GM18508 (cell line): Measurements from ENCODE around the gene NADSYN1.

Experiments
- ATAC-seq: cut with Tn5 transposase; IDR thresholded peaks from one replicate; pipeline ENCODE4 v1.9.1; 2021; ENCODE audit warnings: moderate number of reproducible peaks; ENCODE audit not compliant: insufficient read depth, unreplicated experiment

NADSYN1 gene

DNA sequence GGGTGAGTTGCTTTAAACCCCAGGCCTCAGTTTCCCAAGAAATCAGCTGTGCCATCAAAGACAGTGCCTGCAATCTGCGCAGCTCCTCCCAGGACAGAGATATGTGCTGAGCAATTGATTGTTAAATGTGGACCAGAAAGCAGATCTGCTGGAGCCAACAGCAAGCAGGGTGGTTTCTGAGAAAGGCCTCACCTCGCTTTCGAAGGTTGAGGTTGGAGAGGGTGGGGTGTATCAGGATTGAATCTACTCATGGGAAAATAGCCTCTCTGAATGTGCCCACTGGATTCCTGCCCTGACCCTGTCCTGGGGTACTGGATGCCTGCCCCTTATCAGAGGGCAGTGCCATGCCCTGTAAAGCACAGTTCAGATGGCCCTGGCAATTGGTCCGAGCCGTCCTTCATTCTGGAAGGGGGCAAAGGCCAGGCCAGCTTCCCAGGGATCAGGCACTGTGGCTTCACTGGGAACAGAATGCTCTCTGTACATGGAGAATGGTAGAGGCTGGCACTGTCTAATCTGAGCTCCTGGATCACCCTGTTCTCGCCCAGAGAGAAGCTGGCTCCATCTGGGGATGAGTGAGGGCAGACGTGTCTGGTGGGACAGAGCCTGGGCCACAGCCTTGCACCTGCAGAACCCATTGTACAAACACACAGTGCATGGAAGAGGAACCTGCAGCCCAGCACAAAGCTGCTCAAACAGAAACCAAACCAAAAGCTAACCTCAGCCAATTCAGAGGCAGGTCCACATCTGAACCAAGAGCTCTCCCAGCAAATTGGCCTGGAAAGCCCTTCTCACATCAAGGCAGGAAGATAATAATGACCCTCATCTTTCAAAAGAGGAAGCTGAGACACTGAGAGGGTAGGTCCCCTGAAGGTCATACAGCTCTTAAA lies 20.0 kb upstream of the NADSYN1 start:
- ATAC-seq: no peak

DNA sequence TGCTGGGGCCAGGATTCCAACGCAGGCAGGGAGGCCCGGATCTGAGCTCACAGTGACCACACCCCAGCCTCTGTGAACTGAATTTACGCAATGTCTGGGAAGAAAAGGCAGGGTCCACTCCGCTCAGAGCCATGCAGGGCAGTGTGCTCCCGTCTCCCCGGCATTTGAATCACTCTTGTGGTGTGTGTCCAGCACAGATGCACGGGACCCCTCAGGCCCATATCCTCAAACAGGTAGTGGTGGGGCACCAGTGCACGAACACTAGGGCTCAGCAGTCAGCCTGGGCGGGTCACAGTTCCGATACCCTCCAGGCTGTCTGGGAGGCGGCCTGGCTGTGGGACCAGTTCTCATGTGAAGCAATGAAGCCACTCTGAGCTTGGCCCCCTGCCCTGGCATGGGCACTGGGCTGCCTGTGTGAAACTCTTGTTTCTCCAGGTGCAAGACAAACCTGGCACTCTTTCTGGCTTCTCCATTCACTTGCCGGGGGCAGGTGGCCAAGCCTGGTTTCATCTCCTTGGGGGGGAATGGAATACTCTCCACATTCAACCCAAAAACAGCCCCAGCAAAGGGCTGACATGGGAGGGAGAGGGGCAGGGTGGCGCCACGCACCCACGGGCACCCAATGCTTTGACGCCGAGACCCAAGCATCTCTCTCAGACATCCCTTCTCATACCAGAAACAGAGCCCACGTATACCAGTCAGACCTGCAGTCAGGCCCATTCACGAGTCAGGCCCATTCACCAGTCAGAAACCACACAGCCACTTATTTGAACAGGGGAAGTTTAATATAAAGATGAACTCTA lies 19.2 kb upstream of the NADSYN1 start:
- ATAC-seq: no peak

DNA sequence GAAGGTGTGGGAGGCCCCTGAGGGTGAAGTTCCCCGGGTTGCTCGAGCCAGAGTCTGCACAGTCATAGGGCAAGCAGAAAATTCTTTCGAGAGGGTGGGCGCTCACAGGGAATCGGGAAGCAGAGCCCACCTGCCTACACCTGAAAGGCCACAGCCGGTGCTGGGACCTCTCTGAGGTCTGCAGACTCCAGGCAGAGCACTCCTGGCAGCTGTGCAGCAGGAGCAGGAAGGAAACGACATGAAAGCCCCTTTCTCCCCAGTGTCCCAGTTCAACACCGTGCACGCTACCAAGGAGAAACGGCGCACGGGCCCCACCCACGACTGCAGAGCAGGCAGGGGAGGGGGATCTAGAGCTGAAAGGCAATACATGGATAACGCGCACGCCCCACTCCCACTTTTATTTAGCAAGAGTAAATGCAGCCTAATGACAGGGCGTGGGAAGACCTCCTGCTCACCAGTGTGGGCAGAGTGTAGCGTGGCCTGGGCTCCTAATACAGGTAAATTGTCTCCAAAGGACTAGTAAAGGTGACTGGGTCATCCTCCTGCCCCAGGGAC lies 18.4 kb upstream of the NADSYN1 start:
- no peak for ATAC-seq

DNA sequence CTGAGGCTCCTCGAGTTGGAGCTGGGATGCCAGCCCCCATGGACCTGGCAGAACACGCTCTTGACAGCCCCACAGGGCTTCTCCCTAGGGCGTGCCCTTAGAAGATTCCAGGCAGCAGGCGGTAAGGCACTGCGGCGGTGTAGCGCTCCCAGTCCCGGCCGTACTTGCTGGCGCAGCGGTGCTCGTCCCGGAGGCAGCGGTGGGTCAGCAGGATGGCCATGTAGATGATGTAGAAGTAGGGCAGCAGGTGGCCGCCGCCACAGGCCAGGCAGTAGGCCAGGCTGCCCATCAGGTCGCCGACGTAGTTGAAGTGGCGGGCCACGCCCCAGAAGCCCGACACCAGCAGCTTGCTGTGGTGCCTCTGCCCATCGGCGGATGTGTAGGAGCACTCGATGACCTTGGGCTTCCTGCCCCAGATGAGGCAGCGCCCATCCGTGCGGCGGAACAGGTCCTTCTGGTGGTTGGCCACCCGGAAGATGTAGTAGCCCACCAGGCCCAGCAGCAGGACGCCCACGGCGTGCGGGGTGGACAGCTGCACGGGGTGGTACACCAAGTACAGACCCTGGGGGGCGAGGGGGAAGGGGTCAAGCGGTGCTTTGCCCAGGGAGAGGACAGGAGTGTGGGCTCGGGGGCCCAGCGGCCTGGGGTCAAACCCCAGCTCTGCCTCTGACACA lies 17.6 kb upstream of the NADSYN1 start:
- no peak for ATAC-seq

DNA sequence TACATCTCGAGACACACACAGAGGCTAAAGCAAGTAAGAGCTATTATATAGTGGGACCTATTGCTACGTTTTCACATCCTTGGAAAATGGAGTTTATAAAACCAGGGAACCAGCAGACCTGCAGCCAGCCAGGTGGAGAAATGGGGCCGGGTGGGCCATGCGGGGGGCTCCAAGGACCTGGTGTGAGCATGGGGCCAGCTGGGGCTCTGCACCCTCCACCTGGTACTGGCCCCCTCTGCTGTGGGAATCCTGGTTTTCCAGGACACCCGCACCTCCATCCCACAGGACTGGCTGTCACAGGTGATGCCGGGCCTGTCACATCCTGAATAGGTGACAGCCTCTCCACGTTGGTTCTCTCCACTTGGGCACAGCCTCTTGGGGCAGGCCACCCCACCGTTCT lies 16.1 kb upstream of the NADSYN1 start:
- ATAC-seq: no peak

DNA sequence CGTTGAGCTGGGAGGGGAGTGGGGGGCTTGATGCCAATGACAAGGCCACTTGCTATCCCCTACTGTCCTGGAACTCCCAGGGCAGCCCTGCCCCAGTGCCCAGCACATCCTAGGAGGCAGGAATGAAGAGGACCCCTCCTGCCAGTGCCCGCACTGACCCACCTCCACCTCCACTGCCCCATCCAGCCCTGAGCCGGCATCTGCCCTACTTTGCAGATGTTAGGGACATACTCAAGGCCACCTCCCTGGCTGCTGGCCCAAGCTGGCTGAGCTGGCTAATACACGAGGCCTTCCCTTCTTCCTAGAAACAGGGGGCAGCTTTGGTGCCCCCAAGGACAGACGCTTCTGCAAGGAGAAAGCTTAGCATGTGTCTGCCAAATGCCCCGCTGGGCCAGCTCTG lies 15.6 kb upstream of the NADSYN1 start:
- no peak for ATAC-seq

DNA sequence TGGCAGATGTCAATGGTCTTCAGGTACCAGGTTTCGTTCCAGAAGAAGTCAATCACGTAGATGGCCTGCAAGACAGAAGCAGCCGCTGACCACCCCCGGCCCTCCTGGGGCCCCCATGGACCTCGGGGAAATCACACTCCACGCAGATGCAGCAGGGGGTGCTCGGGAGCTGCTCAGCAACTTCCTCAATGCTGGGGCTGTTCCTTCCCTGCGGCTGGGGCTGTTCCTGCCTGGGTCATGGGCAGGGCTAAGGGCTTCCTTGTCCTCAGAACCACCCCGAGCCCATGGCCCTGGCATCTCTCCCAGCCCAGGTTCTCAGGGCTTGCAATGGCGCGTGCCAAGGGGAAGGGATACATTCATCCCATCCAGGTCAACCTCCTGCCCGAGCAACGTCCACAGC lies 15.1 kb upstream of the NADSYN1 start:
- no peak for ATAC-seq

DNA sequence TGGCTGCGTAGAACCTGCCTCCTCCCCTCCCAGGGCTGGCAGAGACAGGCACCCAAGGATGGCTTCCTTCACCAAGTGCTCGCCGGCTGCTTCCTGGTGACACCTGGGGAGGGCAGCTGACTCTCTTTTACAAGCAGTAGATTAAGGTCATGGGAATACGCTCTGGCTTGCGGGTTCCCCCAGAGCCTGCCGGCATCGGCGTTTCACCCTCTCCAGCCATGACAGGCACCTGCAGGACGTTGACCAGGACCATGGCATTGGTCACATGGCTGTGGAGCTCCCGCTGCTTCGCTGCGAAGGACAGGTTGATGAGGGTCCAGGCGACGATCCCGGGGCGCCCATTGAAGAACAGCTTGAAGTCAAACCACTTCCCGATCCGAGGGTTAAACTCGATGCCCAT lies 14.4 kb upstream of the NADSYN1 start:
- ATAC-seq: no peak

DNA sequence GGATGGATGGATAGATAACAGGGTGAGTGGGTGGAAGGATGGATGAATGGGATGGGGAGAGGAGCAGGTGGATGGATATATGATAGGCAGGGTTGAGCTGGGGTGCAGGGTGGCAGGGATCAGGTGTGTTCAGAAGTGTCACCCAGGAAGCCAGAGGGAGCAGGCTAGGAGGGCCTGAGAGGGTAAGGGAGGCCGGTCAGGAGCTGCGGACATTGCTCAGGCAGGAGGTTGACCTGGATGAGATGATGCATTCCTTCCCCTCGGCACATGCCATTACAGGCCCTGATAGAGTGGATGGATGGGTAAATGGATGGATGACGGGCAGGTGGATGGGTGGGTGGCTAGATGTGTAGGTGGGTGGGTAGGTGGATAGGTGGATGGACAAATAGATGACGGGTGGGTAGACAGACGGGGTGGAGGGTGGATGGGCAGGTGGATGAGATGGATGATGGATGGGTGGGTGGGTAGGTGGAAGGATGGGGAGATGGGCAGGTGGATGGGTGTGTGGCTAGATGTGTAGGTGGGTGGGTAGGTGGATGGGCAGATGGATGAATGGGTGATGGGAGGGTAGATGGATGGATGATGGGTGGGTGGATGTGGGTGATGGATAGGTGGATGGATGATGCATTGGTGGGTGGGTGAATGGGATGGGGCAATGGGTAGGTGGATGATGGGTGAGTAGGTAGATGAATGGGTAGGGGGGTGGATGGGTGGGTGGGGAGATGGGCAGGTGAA lies 12.8 kb upstream of the NADSYN1 start:
- ATAC-seq: no peak

DNA sequence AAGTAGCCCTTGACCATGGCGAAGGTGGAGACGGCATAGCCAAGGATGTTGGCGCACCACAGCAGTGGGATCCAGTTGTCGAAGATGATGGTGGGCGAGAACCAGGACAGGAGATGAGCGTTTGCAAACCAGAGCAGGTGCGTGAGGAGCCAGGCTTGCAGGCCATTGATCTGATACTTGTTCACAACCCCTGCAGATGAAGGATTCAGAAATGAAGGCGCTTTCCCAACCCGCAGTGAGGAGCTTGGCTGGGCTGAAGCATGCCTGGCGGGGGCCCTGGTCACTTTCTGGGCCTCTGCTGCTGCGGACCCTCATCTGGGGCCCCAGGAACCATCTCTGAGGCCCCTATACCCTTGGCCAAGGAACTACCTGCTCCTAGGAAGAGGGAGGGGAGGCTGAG lies 11.8 kb upstream of the NADSYN1 start:
- ATAC-seq: no peak

DNA sequence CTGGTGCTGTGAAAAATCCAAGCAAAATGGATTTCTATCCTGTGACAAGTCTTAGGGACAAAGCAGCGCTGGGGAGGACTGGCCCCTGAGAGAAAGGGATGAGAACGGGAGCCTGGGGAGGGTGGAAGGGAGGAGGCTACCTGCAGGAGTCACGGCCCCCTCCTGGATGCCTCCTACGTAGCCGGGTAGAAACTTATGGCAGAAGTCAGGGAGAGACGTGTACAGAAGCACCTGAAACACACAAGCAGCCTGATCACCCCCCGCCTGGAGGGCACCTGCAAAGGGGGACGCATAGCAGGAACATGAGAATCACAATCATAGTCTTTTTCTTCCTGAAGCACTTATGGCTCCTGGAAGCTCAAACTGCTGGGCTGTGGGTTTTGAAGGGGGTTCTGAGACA lies 10.9 kb upstream of the NADSYN1 start:
- ATAC-seq: no peak

DNA sequence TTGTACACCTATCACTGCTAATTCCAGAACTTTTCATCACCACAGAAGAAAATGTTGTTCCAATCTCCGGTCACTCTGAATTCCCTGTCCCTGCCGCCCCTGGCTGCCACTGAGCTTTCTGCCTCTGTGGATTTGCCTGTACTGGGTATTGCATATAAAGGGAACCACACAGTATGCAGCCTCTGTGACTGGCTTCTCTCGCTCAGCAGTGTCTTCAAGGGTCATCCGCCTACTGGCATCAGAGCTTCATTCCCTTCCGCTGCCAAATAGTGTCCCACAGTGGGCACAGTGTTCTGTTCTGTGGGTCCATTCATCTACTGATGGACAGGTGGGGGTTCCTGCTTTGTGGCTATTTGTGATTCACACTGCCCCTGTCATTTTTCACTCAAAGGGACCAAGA lies 10.1 kb upstream of the NADSYN1 start:
- no peak for ATAC-seq

DNA sequence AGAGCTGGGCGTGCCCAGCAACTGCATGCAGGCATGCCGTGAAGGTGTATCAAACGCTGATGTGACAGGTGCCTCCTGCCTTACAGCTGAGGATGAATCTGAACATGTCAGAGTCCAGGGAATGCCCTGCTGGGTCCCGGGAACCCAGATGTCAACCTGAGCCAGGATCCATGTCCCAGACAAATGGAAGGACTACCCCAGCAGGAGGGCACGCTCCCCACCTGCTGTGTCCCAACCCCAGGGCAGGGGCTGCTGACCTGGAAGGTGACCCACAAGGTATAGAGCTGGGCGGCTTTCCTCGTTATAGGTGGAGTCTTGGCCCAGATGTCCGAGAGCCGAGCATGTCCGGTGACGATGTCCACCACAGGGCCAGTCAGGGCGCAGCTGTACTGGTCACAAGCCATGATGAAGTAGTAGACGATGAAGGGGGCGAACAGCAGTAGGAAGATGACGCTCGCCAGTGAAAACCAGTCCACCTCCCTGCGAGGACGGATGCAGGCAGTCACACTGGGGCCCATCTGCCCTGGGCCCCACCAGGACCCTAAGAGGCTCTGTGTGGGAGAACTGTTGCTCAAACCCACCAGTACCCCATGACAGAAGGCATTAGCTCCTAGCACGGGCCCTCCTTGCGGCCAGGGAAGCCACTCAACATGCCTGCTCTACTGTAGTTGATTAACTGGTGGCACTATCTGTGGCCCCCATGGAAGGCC lies 9.1 kb upstream of the NADSYN1 start:
- no peak for ATAC-seq

DNA sequence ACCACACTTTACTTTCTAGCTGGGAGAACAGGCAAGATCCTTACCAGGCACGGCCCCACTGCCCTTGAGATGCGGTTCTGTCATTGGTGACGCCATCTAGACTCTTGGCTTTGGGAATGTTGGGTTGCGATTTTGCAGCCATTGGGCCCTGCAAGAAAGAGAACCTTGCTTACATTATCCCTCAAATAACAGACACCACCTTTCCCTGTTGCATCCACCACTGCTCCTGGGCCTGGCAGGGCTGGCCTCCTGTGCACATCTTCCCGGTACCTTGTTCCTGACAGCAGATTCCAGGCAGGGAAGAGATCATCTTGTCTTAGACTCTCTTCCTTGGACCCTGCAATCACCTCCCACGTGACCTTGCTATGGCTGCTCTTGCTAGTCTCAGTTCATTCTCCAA lies 8.2 kb upstream of the NADSYN1 start:
- ATAC-seq: no peak

DNA sequence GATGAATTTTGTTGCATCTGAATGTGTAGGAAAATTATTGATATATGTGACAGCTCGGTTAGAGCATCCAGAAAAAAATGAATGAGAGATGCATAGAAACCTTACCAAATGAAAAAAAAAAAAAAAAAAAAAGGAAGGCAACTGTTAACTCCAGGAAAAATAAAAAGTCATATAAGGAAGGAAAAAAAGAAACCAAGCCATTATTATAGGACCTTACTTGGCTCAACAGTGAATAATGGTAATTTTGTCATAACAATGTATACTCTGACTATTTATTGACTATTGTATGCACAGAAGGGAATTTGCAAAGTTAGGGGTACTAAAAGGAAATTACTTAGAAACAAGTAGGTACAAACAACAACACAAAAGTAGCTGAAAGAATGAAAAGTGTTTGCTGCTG lies 6.9 kb upstream of the NADSYN1 start:
- no peak for ATAC-seq

DNA sequence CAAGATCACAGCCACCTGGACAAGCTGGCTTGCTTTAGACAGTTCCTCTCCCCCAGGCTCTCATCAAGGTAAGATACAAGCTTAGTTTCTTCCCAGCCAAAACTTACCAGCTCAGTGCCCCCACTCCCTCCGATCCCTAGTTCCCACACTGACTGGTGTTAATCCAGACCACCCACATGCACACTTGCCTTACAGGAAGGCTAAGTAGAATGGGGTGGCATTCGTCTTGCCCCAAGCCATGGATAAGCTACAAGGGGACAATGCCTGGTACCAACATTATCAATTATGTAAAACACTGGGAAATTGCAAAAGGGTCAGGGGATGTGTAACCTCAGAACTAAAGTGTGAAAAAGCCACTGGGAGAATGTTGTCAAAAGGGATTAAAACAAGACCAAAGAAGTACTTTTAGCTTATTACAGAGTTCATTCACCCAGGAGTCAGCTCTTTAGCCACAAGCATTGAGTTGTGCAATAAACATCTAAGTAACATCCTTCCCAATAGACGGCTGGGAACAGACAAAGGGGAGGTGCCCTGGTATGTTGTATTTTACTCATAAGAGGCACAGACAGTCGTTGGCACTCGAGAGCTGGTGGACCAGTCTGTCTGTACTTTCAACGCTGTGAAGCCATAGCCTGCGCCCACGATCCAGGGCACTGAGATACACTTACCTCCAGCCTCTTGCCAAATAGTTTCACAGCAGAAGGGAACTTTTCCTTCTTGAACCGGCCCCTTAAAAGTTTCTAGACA lies 5.9 kb upstream of the NADSYN1 start:
- ATAC-seq: no peak

DNA sequence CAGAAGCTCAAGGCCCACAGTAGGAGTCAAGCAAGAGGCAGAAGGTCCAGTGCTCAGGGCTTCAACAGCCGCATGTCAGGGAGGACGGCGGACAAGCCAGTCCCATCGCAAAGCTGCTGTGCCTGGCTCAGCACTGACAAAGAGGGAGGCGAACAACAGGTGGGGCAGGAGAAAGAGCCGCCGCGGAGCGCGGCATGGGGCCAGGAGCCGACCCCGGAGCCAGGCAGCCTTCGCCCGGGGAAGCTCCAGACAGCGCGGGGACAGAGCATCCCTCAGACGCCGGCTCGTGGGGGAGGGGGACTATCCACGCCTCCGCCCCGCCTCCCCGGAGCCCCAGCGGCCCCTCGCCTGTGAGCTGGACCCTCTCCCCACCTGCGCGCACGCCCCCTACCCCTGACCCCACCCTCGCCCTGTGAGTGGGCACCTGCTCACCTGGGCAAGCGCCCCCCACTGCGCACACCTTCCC lies 5.2 kb upstream of the NADSYN1 start:
- no peak for ATAC-seq

DNA sequence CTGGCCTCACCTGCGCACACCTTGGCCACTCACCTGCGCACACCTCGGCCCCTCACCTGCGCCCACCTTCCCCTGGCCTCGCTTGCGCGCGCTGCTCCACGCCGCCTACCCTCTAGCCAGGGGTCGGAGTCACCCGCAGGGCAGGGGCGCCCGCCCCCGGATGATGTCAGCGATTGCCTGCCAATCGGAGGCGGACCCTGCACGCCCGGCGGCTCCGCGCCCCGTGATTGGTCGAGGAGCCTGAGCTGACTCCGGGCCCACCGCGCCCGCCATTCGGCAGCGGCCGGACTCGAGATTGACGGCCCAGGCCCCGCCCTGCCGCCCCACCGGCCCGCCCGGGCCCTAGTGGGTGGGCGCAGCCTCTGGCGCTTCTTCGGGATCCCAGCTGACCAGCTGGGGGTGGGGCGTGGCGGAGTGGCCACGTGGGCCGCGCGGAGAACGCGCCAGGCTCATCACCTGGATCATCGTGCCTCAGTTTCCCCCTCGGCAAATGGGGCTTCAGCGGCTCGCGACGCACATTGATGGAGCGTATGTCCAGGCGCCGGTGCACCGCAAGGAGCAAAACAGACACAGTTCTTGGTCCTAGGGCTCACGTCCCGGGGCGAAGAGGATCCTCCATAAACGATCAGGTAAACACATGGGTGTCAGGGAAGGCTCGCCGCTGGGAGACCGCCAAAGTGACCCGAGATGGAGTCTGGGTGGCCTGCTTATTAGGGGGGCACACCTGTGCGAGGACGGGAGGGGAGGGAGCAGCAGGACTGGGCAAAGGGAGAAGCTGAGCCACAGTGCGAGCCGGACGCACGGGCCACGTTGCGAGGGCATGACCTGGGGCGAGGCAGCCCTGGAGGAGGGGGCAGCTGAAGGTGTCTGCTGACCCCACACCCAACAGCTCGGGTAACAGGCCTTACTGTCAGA lies 4.5 kb upstream of the NADSYN1 start, which contains the start of gene DHCR7:
Gene DHCR7, minus strand, starts transcription at position 137 of the 915 bp plus-strand sequence. CDS start 3,441 bp downstream, outside the sequence.
- ATAC-seq: peak; percentile 38
